Ascending aorta (tissue), 2 donors: ENCODE measurements around the gene LINGO4. TPM values are rescaled to one million over a fixed set of nuclear protein-coding genes. Genes with fewer than 3 reads are reported as not detected.
"Not testable (repeated sequence)": the region's sequence is repeated elsewhere in the genome, so short reads cannot be mapped to it uniquely, and the experiment has no call there.

Source experiments
- DNase-seq, 2 donors: peaks; one replicate each; pipeline ENCODE4 v3.0.0-alpha.2; 2019; ENCODE audit warnings: low spot score in 2 of 2
- H3K27ac ChIP-seq, 2 donors: fragments of 200-600 bp; sonication (generic); one replicate each; pipeline ENCODE4 v1.5.1; 2016 to 2017; ENCODE audit warnings: mild to moderate bottlenecking in 1 of 2
- H3K27me3 ChIP-seq: fragments of 200-600 bp; sonication (generic); one replicate; pipeline ENCODE4 v1.5.1; 2017
- H3K36me3 ChIP-seq, 2 donors: fragments of 200-600 bp; sonication (generic); one replicate each; pipeline ENCODE4 v1.5.1; 2016
- H3K4me1 ChIP-seq, 2 donors: fragments of 200-600 bp; sonication (generic); one replicate each; pipeline ENCODE4 v1.5.1; 2016 to 2017; ENCODE audit warnings: mild to moderate bottlenecking in 1 of 2
- H3K4me3 ChIP-seq, 2 donors: fragments of 200-600 bp; sonication (generic); one replicate each; pipeline ENCODE4 v1.5.1; 2016 to 2017; ENCODE audit warnings: mild to moderate bottlenecking in 1 of 2
- H3K9me3 ChIP-seq, 2 donors: fragments of 200-600 bp; sonication (generic); one replicate each; pipeline ENCODE4 v1.5.1; 2016
- CTCF ChIP-seq, 3 experiments: fragments of 200-600 bp in 2 of 3; fragments of 450-650 bp in 1 of 3; sonication (generic) in 2 of 3; IDR thresholded peaks; one replicate each; pipeline ENCODE4 v1.5.1; 2016 to 2019; ENCODE audit warnings: antibody characterized with exemption in 3 of 3, mild to moderate bottlenecking in 1 of 3, moderate library complexity in 1 of 3
- intact Hi-C: fragments of 100-400 bp; cut with DNase I; formaldehyde crosslinking; loops from one replicate; pipeline ENCODE4 v1.15.1; 2023
- total RNA-seq: library from RNA; depleted of rRNA; stranded (reverse); fragments of >200 nt; gene quantifications from one replicate; pipeline ENCODE4 v1.1.0, GENCODE V29; 2016

LINGO4 gene
- total RNA-seq, 1 donor from 2014 or later, result not detected

GRCh38 chr1:151773702-151774101 lies 31.5 kb downstream of the LINGO4 start:
- H3K4me1 ChIP-seq, result no peaks in the 10 kb centered on the region
- no peak overlapping the region for H3K4me3 ChIP-seq
- H3K9me3 ChIP-seq, result no peaks in the 10 kb centered on the region
- intact Hi-C loops, result no loop called here
- no peak for DNase-seq
- no peak overlapping the region for H3K27ac ChIP-seq
- no peak for TF ChIP-seq CTCF (IDR thresholded peaks at IDR 0.05)
- H3K27me3 ChIP-seq, result no peaks in the 10 kb centered on the region
- peaks cover 6 to 27% of the 10 kb centered on the region in 2 donors for H3K36me3 ChIP-seq

GRCh38 chr1:151769270-151769669 lies 35.9 kb downstream of the LINGO4 start:
- H3K27me3 ChIP-seq, H3K4me1 ChIP-seq, H3K36me3 ChIP-seq, H3K9me3 ChIP-seq, intact Hi-C loops, DNase-seq, H3K4me3 ChIP-seq, H3K27ac ChIP-seq: not testable (repeated sequence)

GRCh38 chr1:151768351-151769066 lies 36.7 kb downstream of the LINGO4 start:
- H3K9me3 ChIP-seq, H3K4me3 ChIP-seq, H3K27me3 ChIP-seq, intact Hi-C loops, DNase-seq, H3K4me1 ChIP-seq, H3K36me3 ChIP-seq, H3K27ac ChIP-seq: not testable (repeated sequence)

- Histone ChIP-seq H3K4me1 (peaks cover 0 to 7% of the 10 kb centered on the region in 2 donors), H3K9me3 (no peaks in the 10 kb centered on the region), H3K27me3 (no peaks in the 10 kb centered on the region), H3K4me3 (peak overlapping the region; percentile 79 to 91), H3K36me3 (peaks cover 8 to 22% of the 10 kb centered on the region in 2 donors), H3K27ac (peak overlapping the region; percentile 84 to 95)
- no peak for DNase-seq
- no peak for TF ChIP-seq CTCF (IDR thresholded peaks at IDR 0.05)
- intact Hi-C loops, result no loop called here
These were observed 41.2 kb downstream of the LINGO4 start for GRCh38 chr1:151763990-151764389.

GRCh38 chr1:151762941-151763921 lies 42.0 kb downstream of the LINGO4 start, which contains the start of gene MRPL9:
Gene MRPL9 (minus strand): TSS chr1:151763496. CDS start chr1:151763479, 17 bp downstream.
- intact Hi-C loops, result no loop called here
- H3K9me3 ChIP-seq, result no peaks in the 10 kb centered on the region
- peak within 1 kb of the TSS; percentile 79 to 91 for H3K4me3 ChIP-seq
- TF ChIP-seq CTCF (IDR thresholded peaks at IDR 0.05), result no peak
- peaks cover 8 to 30% of the 10 kb centered on the region in 2 donors for H3K36me3 ChIP-seq
- peak within 1 kb of the TSS; percentile 84 to 95 for H3K27ac ChIP-seq
- no peaks in the 10 kb centered on the region for H3K27me3 ChIP-seq
- peaks cover 0 to 7% of the 10 kb centered on the region in 2 donors for H3K4me1 ChIP-seq
- DNase-seq, result peak; percentile 19 to 87

GRCh38 chr1:151760597-151761385 lies 44.4 kb downstream of the LINGO4 start:
- intact Hi-C loops, result no loop called here

More at GRCh38 chr1:151760597-151761385, 44.4 kb downstream of the LINGO4 start:
- Histone ChIP-seq H3K27ac (no peak overlapping the region), H3K4me3 (no peak overlapping the region), H3K27me3 (no peaks in the 10 kb centered on the region), H3K36me3 (peaks cover 8 to 38% of the 10 kb centered on the region in 2 donors), H3K4me1 (peaks cover 0 to 7% of the 10 kb centered on the region in 2 donors), H3K9me3 (no peaks in the 10 kb centered on the region)
- DNase-seq, result no peak
- TF ChIP-seq CTCF (IDR thresholded peaks at IDR 0.05), result no peak
